Hematopoietic multipotent progenitor cell (in vitro differentiated cells): ENCODE data around the gene PLA2G6. TPM values are rescaled to one million over a fixed set of nuclear protein-coding genes. Genes with fewer than 3 reads are reported as not detected.
"Not testable (repeated sequence)": the region's sequence is repeated elsewhere in the genome, so short reads cannot be mapped to it uniquely, and the experiment has no call there.

Experiments used
- DNase-seq, 3 donors: peaks; one replicate each; pipeline ENCODE4 v3.0.0-alpha.2; 2011 to 2015; ENCODE audit warnings: low read depth in 2 of 3, low spot score in 2 of 3
- total RNA-seq: library from RNA; depleted of rRNA; stranded (reverse); fragments of >200 nt; gene quantifications from one replicate; pipeline ENCODE4 v1.2.3, GENCODE V29; 2012

The PLA2G6 gene
- total RNA-seq, 1 donor: 143 TPM

GRCh38 chr22:38193580-38193979, 11.9 kb upstream of the PLA2G6 start:
- DNase-seq: no peak

- DNase-seq: no peak
These were observed 10.8 kb upstream of the PLA2G6 start for GRCh38 chr22:38192475-38192863.

- no peak for DNase-seq
These were observed 10.3 kb upstream of the PLA2G6 start for GRCh38 chr22:38191731-38192474.

GRCh38 chr22:38191055-38191454, 9.4 kb upstream of the PLA2G6 start:
- no peak for DNase-seq

DNA sequence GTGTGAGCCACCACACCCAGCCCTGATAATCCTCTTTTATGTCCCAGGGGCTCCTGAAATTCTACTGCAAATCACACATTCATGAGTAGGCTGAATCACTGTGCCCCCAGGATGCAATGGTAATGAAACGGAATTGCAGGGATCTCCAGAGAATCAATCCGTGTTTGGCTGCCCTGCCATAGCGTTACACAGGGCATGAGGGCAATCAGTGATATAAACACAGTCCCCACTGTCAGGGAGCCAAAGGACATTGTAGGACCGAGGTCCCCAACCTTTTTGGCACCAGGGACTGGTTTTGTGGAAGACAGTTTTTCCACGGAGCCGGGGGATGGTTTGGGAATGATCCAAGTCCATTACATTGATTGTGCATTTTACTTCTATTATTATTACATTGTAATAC, 9.0 kb upstream of the PLA2G6 start:
- no peak for DNase-seq

DNA sequence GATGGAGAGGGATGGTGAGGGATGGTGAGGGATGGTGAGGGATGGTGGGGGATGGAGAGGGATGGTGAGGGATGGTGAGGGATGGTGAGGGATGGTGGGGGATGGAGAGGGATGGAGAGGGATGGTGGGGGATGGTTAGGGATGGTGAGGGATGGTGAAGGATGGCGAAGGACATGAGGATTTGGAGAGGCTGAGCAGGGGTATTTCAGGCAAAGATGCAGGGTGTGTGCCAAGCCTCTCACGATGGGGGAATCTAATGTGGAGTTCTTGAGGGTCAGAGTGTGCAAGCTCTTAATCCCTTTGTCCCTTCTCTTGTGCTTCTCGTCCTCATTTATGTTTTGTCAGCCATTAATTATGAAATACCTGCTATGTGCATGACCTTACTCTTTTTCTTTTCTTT, 7.5 kb upstream of the PLA2G6 start:
- DNase-seq: no peak

DNA sequence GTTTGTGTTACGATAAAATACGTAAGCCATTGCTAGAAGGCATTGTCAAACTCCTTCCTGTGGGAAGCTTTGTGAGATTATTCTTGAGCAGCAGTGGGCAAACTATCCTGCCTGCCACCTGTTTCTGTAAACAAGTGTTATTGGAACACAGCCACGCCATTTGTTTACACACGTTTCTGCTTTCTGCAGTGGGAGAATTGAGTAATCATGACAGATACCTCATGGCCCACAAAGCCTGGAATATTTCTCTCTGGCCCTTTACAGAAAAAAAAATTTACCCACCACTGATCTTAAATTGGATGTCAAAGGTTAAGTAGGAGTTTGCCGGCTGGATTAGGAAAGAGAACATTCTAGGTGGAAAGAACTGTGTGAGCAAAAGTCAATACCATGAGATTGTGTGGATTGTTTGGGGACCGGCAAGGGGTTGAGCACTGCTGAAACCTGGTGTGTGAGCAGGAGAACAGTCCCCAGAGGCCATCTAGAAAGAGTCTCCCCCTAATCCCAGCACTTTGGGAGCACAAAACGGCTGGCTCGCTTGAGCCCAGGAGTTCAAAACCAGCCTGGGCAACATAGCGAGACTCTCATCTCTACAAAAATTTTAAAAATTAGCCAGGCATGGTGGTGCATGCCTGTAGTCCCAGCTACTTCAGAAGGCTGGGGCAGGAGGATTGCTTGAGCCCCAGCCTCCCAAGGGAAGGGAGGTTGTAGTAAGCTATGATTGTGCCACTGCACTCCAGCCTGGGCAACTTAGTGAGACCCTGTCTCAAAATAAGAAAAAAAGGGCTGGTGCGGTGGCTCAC, 6.0 kb upstream of the PLA2G6 start:
- no peak for DNase-seq

DNA sequence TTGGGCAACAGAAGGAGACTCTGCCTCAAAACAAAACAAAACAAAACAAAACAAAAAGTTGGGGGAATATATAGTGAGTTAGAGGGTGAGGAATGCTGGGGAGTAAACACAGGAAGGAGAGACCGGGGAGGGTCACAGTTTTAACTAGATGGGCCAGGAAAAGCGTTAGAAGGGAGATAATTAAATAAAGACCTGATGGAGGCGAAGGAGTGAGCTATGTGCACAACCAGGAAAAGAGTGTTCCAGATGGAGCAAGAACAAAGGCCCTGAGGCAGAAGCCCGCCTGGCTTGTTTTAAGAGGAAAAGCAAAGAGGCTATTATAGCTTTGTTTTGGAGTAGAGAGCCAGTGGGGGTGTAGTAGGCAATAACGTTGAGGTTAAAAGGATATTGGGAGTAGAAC, 4.8 kb upstream of the PLA2G6 start:
- DNase-seq: no peak

- no peak for DNase-seq
These were observed 3.2 kb upstream of the PLA2G6 start for GRCh38 chr22:38184788-38185187.

DNA sequence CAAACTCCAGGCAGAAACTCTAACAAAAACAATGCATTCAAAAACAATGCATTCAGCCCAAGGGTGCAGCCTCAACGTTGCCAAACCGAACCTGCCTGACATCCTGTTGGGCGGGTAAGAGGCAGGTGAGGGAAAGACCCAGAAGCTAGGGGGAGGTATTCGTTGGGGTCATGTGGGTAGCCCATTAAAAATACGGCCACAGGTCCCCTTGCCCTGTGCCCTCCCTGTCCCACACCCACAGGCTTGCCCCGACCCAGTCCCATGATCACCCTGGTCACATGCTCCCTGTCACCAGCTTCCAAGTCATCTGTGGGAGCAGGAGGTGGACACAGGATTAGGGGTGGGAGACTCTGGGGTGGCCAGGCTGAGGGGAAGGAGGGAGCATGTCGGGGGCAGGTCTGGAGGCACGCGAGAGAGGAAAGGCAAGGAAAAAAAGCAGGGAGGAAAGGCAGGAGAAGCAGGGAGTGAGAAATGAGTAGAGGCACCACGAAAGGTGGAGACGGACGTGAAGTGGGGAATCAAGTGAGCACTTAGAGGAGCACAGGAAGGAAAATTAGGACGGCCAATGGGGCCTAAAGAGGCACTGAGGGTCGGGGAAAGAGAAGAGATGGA, 683 bp downstream of the PLA2G6 start:
- DNase-seq: peak in 2 of 3 donors; percentile 28 to 31

DNA sequence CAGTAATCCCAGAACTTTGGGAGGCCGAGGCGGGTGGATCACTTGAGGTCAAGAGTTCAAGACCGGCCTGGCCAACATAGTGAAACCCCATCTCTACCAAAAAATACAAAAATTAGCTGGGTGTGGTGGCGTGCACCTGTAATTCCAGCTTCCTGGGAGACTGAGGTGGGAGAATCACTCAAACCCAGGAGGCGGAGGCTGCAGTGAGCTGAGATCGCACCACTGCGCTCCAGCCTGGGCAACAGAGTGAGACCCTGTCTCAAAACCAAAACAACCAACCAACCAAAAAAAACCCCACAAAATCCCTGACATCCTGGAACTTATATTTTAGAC, 3.1 kb downstream of the PLA2G6 start:
- not testable (repeated sequence) for DNase-seq

GRCh38 chr22:38177926-38178604, 3.6 kb downstream of the PLA2G6 start:
- DNase-seq: no peak

DNA sequence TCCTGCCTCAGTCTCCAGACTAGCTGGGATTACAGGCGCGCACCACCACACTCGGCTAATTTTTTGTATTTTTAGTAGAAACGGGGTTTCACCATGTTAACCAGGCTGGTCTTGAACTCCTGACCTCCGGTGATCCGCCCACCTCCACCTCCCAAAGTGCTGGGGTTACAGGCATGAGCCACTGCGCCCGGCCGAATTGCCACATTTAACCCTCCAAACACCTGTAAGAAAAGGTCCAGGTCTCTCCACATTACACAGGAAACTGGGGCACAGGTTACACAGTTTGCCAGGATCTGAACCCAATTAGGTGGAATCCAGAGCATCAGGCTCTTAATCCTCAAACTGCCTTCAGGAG, 4.1 kb downstream of the PLA2G6 start:
- DNase-seq: not testable (repeated sequence)

GRCh38 chr22:38177044-38177443, 4.6 kb downstream of the PLA2G6 start:
- no peak for DNase-seq

- DNase-seq: peak in 2 of 3 donors; percentile 90 to 94
These were observed 5.4 kb downstream of the PLA2G6 start for GRCh38 chr22:38176170-38176741.

- peak in 1 of 3 donors; percentile 33 for DNase-seq
These were observed 6.2 kb downstream of the PLA2G6 start for GRCh38 chr22:38175206-38176118.

GRCh38 chr22:38174626-38175025, 7.0 kb downstream of the PLA2G6 start:
- no peak for DNase-seq

- no peak for DNase-seq
These were observed 8.1 kb downstream of the PLA2G6 start for GRCh38 chr22:38173641-38173906.

DNA sequence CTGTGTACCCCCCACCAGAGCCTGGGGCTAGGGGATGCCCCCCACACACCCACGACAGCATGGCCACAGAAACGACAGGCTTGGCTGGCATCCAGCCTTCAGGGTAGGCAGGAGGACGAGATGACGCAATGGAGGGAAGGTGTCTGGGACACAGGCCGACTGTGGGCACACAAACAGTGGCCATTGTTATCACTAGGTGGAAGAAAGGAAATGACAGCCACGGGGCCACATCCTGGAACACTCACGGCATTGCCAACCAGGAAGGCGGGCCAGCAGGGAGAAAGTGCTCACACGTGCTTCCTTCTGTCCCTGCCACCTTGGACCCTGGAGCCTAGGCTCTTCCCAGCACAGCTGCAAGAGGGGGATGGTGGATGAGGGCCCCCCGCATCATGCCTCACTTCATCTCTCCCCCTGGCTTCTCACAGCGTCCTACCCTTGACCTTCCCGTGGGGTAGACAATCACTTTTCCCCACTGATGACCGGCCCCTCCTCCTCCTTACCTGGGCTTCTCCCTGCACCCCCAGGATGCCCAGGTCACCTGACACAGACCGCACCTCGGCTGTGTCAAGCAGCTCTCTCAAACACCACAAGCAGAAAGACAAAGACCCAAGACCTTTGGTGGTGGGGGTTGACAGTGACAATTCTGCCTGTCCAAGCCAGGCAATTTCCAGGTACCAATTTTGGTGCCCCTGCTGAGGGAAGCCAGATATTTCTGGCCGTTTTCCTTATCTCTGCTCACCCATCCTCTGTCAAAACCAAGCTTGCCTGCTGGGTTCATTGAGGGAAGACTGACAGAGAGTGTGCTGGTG, 8.6 kb downstream of the PLA2G6 start:
- peak in 2 of 3 donors; percentile 93 to 95 for DNase-seq
